Stimulated activated CD8-positive, alpha-beta memory T cell treated with anti-CD3 and anti-CD28 coated beads, Interleukin-7, amount 100 ng/mL, for 48 hours (primary cell): ENCODE results near the gene C12orf57.

ENCODE experiments used
- DNase-seq, 2 donors: peaks; one replicate each; pipeline ENCODE4 v3.0.0-alpha.2; 2020; ENCODE audit warnings: low read depth in 1 of 2; ENCODE audit errors: extremely low read depth in 1 of 2

The C12orf57 gene

DNA sequence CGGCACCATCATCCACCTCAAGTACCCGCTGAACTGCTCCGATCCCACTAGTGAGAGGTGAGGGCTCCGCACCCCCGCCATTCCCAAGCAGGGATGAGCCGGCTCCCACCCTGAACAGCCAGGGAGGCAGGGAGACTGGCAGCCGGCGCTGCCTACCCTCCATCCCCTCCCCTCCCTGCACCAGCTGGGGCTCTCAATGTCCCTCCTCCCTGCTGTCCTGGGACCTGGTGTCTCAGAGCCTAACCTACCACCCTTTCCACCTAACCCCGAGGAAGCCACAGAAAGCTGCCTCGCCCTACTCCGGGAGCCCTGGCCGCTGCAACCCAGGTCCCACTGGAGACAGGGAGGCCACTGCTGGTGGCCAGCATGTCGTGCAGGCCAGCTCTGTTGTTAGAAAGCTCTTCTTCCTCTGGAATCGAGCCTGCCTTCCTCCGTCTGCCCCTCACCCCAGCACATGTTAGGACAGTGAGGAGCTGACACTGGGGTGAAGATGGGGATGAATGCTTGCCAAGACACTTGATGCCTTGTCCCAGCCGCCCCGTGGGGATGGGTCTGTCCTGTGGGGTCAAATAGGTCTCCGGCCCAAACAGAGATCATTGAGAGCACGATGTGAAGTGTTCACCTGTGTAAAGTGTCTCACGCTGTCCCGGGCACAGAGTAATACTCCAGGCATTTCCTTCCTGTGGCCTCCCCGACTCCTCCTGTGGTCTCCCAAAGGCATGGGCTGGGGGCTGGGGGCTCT, 8.5 kb downstream of the C12orf57 start:
- DNase-seq, result no peak

DNA sequence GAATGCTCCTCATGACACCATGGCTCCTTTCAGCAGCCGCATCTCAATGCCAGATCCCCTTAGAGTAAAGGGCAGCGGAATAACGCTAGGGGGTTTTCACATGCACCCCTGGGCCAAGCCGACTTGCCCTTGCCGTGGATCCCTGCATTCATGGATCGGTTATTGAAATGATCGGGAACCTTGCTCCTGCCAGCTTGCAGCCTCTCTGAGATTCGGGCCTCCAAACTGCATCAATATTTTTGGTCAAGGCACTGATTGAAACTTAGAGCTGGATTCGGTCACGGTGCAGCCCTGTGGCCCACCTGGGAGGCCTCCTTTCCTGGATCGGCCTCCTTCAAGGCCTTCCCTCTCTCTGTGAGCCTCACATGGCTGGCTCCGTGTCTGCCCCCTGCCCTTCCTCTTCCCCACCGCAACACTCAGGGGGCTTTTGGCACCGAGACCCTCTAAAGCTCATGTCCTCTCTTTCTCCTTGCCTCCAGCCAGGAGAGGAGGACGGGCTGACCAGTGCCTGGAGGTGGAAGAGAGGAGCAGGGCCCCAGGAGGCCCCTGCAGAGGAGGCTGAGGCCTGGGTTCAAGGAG, 9.1 kb downstream of the C12orf57 start:
- no peak for DNase-seq

DNA sequence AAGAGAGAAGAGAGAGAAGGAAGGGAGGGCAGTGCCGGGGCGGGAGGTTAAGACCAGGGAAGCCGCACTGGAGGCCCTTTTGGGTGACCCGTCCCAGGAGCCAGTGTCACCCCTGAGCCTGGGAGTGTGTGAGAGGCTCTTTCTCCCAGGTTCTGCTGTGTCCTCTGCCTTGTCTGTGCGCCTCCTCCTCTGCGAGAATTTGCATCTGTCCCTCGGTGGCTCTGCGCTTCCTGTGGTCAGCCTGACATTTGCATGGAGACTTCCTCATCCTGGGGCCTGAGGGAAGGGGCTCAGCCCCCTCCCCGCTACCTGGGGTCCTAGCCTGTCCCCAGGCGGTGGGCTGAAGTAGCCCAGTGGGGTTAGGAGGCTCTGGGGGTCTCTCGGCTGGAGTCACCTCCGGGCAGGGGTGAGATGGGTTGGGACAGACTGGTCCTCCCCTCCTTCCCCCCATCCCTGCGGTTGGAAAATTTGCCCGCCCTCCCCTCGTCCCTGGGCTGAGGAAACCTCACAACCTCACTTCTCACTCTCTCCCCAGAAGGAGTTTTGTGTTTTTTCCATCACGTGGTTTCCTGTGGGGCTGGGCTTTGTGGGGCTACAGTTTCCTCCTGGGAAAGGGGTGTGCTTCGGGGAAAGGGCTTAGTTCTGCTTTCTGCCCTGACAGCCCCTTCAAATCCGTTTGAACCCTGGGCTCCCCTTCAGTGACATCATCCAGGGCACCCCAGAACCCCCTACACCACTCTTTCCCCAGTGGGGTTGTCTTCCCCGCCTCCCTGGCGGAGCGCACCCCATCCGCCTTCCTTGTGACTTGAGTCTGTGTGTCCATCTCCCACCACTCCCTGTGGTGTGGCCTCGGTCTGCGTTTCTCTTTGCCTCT, 9.9 kb downstream of the C12orf57 start:
- DNase-seq, result peak; percentile 82 to 85

DNA sequence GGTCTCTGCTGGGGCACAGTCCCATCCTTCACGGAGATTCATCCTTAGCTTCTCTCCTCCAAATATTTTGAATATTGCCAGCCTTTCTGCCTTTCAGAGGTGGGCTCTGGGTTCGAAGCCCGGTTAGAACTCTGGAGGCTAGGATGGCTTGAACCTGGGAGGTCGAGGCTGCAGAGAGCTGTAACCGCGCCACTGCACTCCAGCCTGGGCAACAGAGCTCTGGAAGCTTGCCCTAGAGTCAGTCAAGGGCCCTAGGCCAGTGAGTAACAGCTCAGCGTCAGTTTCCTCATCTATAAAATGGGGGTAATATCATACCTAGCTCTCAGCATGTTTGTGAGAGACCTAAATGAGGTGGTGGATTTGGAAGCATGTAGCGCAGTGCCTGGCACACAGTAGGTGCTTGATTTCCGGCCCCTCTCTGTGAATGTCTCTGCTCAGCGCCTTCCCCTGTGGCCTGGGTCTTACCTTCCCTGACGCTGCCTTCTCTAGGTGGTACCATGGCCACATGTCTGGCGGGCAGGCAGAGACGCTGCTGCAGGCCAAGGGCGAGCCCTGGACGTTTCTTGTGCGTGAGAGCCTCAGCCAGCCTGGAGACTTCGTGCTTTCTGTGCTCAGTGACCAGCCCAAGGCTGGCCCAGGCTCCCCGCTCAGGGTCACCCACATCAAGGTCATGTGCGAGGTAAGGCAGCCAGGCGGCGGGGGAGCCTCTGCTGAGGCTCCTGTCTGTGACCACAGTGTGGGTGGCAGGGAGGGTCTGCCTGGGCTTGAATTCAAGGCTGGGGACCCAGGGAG, 10.7 kb downstream of the C12orf57 start:
- no peak for DNase-seq

DNA sequence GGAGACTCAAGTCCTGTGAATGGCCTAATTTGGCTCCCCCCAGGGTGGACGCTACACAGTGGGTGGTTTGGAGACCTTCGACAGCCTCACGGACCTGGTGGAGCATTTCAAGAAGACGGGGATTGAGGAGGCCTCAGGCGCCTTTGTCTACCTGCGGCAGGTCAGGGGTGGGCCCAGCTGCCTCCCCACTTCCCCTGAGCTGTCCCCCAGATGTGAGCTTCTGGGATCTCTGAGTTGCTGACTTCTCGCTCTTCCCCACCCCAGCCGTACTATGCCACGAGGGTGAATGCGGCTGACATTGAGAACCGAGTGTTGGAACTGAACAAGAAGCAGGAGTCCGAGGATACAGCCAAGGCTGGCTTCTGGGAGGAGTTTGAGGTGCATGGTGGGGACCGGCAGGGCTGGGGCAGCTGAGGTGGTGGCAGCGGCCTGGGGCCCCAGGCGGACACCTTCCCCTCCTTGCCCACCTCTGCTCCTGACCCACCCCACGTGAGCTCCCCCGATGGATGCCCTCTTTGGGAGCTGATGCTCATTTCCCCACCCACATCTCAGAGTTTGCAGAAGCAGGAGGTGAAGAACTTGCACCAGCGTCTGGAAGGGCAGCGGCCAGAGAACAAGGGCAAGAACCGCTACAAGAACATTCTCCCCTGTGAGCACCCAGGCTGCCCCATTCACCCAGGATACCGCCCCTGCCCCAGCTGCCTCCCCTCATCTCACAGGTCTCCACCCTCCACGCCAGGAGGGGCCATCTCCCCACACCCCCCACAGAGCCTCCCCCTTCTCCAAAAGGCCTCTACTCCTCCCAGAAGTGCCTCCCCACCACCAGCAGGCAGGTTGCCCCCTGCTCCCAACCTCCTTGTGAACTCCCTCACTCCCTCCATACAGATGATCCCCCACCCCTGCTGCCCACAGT, 11.5 kb downstream of the C12orf57 start:
- DNase-seq, result no peak

DNA sequence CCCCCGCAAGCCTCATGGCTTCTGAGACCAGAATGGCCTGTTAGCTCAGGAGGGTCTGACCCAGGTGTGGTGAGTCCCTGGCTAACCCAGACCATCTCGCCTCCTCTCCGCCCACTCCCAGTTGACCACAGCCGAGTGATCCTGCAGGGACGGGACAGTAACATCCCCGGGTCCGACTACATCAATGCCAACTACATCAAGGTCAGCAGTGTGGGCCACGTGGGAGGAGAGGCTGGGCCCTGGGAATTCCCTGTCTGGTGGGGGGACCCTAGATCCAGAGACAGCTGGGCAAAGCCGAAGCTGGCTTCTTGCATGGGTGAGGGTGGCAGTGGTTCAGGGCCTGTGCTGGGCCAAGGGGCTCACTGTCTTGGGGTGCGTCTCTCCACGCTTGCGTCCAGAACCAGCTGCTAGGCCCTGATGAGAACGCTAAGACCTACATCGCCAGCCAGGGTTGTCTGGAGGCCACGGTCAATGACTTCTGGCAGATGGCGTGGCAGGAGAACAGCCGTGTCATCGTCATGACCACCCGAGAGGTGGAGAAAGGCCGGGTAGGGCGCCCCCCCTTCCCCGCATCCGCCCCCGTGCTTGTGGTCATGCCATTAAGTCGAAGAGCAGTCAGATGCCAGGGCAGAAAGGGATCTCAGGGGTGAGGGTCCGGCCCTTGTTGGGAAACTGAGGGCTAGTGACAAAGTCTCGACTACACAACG, 12.4 kb downstream of the C12orf57 start:
- DNase-seq, result no peak

DNA sequence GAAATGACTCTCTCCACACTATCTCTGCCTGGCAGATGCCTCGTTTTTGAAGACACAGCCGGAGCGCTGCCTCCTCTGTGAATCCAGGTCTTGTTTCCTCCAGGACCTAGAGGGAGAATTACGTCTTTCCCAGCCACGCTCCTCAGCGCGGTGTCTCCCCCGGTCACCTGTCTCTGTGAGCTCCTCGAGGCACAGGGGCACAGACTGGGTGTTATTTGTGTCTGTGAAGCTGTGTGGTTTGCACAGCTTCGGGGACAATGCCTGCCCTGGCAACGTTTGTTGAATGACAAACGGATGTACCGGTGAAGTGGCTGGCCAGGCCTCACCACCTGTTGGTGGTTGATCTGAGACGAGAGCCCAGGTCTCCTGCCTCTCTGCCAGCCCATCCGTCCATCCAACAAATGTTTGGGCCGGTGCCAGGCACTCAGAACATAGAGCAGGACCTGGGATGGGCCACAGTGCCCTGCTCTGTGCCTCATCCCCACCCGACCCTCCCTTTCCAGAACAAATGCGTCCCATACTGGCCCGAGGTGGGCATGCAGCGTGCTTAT, 13.4 kb downstream of the C12orf57 start:
- DNase-seq, result no peak

DNA sequence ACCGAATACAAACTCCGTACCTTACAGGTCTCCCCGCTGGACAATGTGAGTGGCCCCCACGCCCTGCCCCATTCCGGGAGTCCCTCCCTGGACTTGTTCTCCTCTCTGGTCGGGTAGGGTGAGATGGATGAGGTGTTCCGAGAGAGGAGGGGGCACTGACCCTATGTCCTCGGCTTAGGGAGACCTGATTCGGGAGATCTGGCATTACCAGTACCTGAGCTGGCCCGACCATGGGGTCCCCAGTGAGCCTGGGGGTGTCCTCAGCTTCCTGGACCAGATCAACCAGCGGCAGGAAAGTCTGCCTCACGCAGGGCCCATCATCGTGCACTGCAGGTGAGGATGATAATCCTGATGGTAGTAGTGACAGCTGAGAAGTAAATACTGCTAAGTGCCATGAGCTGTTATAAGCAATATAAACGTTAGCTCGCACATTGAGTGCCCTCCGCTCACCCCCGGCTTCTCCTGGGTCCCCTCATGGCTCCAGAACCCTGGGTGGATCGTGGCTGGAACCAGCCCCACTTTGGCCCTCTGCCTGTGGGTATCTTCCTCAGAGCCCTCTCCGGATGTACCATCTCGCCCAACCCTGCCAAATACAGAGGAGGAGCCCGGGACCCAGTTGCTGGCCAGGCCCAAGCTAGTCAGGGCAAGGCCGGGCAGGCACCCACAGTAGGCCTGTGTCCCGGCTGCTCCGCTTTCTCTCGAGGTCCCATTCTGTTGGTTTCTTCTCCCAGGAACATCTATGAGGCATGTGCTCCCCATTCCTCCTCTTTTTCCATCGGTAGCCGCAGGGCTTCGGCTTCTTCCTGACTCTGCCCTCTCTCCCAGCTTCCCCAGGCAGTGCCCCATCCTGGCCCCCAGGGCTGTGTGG, 14.2 kb downstream of the C12orf57 start:
- DNase-seq, result no peak

DNA sequence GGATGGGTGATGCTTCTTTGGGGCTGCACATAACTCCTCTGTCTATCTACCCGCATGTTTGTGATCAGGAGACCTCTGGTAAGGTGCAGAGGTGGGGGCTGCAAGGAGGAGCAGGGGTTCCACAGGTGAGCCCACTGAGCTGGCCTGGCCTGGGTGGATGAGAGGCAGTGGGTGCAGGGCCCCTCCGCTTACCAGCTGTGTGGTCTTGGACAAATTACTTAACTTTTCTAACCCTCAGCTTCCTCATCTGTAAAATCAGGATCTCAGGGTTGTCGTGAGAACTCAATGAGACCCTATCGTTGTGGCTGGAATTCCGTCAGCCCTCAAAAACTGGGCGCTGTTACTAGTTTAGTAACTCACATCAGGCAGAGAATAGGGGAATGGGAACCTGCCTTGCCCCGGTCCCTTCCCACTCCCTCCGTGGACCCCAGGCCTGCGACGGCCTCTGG, 14.8 kb downstream of the C12orf57 start:
- DNase-seq, result no peak

DNA sequence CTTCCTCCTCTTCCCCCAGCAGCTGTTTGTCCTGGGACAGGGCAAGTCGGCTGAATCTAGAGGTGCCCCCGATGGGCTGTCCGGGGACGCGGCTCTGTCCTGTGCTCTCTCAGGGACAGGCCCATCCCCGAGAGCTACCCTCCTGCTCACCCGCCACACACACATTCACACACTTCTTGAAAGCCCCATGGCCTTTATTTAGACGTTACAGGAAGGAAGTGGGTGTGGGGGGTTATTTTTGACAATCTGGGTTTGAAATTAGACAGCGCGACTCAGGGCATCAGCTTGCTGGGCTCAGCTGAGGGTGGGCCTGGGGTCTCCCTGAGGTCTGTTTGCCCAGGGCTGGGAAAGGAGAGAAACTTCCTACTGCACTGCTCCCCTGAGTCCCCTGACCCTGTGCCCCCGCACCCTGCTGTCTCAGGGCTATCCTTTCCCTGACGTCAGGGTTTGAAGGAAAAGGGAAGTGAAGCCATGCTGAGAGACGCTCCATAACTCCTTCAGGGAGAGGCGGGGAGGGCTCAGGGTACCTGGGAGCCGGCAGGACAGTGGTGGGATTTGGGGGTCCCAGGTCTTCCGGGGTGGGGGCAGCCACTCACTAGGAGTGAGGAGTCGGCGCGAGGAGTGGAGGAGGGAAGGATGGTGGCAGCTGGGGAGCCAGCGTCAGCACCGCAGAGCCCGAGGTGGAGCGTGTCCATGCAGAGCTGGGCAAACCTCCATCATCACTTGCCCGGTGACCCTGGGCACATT, 15.4 kb downstream of the C12orf57 start:
- no peak for DNase-seq

DNA sequence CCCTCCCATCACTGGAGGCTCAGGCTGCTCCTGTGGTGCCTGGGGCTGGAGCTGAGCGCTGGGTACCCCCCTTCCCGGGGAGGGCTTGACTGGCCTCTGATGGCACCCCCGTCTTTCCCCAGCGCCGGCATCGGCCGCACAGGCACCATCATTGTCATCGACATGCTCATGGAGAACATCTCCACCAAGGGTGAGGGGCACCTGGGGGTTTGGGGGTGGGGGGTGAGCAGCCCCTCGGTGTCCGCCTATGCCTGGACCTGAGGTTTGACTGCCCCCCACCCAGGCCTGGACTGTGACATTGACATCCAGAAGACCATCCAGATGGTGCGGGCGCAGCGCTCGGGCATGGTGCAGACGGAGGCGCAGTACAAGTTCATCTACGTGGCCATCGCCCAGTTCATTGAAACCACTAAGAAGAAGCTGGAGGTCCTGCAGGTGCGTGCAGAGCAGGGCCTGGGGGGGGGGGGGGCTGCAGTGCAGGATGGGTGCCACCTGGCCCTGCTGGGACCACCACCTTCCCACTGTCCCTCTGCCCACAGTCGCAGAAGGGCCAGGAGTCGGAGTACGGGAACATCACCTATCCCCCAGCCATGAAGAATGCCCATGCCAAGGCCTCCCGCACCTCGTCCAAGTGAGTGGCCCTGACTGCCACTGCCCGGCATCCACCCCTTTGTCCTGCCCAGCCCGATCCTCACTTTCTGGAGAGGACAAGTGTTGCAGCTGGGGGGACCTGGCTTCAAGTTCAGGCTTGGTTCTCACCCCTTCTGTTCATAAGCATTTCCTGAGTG, 16.2 kb downstream of the C12orf57 start:
- no peak for DNase-seq

DNA sequence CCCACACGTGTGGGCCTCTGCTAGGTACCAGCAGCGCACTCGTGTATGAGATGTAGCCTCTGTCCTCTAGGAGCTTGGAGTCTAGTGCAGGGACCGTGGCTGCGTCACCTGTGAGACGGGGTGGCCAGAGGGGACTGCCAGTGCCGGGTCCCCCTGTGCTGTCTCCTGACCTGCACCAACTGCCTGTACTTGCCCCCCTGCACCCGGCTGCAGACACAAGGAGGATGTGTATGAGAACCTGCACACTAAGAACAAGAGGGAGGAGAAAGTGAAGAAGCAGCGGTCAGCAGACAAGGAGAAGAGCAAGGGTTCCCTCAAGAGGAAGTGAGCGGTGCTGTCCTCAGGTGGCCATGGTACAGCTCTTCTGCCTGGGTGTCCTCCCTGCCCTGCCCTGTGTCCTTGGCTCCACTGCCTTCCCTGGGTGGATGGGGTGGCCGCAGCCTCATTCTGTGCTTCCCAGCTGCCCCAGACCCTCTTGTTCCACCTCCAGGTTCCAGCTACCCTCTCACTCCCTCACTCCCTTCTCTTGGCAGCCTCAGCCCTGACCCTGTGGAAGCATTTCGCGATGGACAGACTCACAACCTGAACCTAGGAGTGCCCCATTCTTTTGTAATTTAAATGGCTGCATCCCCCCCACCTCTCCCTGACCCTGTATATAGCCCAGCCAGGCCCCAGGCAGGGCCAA, 16.9 kb downstream of the C12orf57 start:
- DNase-seq, result no peak

DNA sequence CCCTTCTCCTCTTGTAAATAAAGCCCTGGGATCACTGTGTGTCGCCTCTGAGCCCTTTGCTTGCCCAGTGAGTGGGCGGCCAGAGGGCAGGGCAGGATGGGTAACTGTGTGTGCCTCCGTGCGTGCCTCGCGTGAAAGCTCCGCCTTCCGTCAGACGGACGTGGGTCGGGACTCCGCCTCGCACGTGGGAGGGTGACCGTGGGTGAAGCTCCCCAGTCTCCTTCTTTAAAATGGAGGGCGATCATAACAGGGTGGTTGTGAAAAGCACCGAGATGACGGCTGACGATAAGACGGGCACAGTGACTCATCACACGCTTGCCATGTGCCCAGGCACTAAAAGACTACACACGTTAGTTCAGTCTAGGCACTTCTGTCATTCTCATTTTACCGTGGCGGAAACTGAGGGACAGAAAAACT, 17.5 kb downstream of the C12orf57 start:
- peak; percentile 89 to 94 for DNase-seq

DNA sequence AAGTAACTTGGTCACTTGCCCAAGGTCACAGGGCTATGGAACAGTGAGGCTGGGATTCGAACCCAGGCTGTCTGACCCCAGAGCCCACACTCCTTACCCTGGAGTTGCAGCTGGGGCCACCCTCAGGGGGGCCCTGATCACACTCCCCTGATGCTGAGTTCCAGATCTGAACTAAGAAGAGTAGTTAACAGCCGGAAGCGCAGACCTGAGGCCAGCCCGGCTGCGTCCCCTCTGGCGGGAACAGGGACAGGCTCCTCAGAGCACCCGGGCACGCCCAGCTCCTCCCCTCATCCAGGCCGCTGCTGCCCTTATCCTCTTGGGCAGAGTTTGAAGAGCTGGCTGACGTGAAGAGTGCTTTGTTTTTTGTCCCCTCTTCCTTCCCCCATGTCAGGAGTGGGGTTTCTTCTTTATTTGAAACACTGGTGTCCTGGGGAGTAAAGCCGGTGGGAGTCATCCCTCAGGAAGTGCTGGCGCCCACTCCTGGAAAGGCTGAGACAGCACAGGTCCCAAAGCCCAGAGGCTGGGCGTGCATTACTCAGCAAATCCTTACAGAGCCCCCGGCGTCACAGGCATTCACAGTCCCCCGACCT, 18.0 kb downstream of the C12orf57 start:
- no peak for DNase-seq

DNA sequence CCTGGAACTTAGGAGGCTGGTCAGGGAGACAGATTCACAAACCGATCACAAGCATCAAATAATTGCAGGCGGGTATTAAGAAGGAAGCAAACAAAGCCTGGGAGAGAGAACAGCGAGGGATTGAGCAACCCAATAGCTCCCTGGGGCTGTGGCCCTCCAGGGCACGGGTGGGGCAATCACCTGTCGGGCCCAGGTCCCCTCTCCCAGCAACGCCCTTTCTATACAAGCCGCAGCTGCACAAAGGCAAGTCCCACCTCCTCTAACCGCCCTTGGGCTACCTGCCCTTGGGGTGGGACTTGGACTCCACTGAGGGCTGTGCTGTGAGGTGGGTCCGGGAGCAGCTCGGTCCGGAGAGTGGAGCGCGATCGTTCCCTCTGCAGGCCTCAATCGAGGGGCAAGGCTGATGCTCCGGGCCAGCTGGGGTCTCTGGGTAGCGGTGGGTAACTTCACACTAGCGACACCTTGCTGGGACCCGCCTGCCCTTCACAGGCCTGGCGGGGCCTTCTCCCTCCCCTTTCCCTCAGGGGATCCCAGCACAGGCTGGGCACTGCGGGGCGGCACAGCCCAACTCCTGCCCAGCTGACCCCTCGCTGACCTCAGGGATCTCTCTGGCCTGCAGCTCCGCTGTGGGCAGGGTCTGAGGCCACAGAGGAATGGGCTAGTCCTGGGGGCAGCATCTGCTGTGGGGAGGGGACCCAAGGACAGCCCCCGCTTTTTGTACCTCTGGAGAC, 18.6 kb downstream of the C12orf57 start:
- no peak for DNase-seq
